Subcutaneous adipose tissue (tissue), 4 donors: ENCODE data around the gene COX10. TPM values are rescaled to one million over a fixed set of nuclear protein-coding genes. Genes with fewer than 3 reads are reported as not detected.

ENCODE experiments used
- total RNA-seq, 4 donors: library from RNA; depleted of rRNA; stranded (reverse); fragments of >200 nt; gene quantifications; one replicate each; pipeline ENCODE4 v1.1.0, GENCODE V29; 2016
- TF ChIP-seq, protein P1 (sequence below): fragments of 450-650 bp; IDR thresholded peaks from one replicate; pipeline ENCODE4 v1.5.1; 2016; ENCODE audit warnings: low read depth, mild to moderate bottlenecking, control low read depth, antibody characterized with exemption, moderate library complexity

The COX10 gene
- total RNA-seq, 4 donors from 2014 or later = 13.9 to 25.9 (median 15.8) TPM

- TF ChIP-seq, protein P1, sequence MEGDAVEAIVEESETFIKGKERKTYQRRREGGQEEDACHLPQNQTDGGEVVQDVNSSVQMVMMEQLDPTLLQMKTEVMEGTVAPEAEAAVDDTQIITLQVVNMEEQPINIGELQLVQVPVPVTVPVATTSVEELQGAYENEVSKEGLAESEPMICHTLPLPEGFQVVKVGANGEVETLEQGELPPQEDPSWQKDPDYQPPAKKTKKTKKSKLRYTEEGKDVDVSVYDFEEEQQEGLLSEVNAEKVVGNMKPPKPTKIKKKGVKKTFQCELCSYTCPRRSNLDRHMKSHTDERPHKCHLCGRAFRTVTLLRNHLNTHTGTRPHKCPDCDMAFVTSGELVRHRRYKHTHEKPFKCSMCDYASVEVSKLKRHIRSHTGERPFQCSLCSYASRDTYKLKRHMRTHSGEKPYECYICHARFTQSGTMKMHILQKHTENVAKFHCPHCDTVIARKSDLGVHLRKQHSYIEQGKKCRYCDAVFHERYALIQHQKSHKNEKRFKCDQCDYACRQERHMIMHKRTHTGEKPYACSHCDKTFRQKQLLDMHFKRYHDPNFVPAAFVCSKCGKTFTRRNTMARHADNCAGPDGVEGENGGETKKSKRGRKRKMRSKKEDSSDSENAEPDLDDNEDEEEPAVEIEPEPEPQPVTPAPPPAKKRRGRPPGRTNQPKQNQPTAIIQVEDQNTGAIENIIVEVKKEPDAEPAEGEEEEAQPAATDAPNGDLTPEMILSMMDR = no peak
Observed at GRCh38 chr17:14078027-14078426, 8.7 kb downstream of the COX10 start.

DNA sequence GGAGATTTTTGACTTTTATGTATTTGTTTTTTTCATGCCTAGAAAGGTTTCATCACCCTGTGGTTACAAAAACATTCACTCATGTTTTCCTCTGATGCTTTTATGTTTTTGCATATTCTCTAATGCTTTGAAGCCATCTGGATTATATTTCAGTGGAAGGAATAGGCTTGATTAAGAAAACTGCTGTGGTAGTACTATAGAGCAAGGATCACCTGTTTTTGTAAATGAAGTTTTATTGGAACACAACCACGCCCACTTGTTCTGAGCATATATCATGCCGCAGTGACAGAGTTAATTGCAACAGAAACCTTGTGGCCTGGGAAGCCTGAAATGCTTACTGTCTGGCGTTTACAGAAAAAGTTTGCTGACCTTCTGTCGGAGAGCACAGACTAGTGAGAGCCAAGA, 11.5 kb downstream of the COX10 start:
- TF ChIP-seq, protein P1 = no peak

GRCh38 chr17:14082848-14083247, 13.5 kb downstream of the COX10 start:
- TF ChIP-seq, protein P1 = no peak

- TF ChIP-seq, protein P1 = no peak
Observed at GRCh38 chr17:14084955-14085354, 15.7 kb downstream of the COX10 start.

DNA sequence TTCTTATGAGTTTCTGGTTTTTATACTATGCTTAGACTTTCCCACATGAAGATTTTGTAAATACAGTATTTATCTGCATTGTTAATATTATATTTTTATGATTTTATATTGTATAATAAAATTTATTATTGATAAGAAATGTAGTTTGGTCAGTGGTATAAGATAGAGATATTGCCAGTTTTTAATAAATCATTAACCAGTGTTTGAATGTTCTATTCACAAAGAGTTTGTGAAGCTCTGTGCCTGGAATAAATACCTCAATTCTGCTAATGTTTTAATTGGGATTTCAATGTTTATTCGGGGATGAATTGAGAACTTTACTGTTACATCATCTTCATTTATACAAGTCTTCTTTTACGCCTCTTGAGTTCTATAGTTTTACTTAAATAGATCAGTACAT, 16.9 kb downstream of the COX10 start:
- TF ChIP-seq, protein P1 = no peak

DNA sequence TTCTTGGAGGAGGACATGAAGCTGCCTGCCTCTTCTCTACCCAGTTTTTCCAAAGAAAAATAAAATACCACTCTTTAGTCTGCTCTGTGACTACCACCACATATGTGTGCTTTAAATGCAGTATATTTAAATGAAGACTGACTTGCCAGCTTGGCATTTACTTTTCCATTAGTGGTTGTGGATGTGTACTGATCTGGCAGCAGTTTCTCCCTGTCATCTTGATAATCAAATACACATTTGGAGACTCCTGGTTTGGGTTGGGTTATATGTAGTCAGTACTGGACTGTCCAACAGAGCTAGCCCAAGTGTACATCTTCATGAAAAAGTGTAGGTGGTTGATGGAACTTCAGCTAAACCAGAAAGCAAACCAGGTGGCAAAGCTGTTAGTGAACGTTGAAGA, 19.9 kb downstream of the COX10 start:
- TF ChIP-seq, protein P1 = no peak

DNA sequence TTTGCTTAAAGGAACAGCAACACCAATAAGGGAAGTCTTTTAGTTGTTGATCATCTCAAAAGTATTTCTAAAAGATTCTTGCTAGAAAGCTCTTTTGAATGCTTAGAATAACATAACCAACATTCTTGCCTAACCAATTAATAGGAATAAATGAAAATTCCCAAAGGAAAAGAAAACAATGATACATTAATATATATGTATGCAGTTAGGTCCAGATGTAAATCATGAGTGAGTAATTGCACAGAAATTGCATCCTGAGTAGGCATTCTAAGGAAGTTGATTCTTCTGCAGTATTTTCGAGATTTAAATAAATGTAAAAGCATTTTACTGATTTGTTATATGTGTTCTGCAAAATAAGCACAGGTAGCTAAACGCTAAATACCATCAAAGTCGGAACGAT, 22.1 kb downstream of the COX10 start:
- TF ChIP-seq, protein P1 = no peak
